Measurements from ENCODE around the gene ZNF610. TPM values are rescaled to one million over a fixed set of nuclear protein-coding genes. Genes with fewer than 3 reads are reported as not detected.

ZNF610 gene
- total RNA-seq, 1 donor from 2014 or later: 2.5 TPM

DNA sequence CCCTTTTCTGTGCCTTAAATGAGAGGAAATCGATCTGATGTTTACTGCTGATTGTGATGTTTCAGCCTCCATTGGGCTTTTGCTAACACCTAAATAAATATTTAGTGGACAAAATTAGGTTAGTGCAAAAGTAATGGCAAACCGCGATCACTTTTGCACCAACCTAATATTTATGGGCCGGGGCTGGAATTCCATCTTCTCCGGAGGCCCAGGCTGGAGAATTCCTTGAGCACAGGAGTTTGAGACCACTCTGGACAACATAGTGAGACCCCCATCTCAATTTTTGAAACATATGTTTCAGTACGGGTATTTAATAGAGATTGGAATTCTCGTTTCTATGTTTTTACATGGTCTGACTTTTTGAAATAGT is 34.3 kb downstream of the ZNF610 start:
- intact Hi-C loops (cut with DNase I): loop anchor here (2.0 kb wide), 1 partner anchor 26 kb away; the partner anchor contains the start of gene ZNF528
- no peak for ATAC-seq
- DNase-seq (ENCODE audit: missing footprints): no peak

DNA sequence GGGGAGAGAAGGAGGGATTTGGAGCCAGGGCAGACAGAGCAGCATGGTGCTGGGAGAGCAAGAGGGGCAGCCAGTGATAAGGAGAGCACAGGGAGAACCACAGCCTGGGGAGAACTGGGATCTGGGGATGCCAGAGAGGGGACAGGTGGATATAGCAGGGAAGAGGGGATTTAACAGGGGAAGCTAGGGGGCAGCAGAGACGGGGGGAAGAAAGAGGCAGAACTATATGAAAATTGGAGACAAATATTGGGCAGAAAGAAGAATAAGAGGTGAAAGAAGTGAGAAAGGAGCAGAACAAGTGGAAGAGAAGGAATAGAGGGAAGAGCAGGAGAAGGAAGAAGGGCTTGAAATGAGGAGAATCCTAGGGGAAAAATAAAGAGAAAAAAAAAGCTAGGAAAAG is 55.1 kb downstream of the ZNF610 start:
- ATAC-seq (no peak), DNase-seq (ENCODE audit: missing footprints) (no peak)
- intact Hi-C loops (cut with DNase I): no loop called here

DNA sequence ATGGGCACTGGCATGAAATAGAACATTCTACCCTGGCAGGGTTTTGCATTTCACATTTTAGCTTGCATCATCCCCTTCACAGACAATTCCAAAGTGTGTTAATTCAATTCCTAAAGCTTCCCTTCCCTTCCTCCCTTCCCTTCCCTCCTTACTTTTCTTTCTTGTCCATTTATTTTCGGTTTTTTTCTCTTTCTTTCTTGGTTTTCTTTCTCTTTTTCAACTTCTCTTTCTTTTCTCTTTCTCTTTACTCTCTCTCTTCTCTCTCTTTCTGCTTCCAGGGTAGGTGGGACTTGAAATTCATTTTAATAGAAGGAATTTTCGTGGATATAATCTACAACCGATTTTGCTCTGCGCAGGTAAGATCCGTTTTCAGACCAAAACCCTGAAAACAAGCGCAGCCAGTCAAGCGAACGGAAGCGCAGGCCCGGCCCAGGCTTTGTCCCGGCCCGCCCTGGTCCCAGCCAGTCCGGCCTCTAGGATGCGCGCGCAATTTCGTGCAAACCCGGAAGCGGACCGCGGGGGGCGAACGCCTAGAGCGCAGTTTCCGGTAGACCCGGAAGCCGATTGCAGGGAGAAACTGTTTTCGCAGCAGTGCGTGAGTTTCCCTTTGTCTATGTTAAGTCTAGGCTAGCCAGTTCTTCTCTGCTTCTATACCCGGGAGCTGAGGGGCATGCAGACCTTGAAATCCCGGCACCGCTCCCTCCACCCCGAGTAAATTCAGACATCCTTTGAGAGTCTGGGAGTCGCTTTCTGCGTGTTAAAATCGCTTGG is 61.5 kb downstream of the ZNF610 start, which contains the start of gene ZNF528:
Gene ZNF528, plus strand, starts transcription at position 540 of the 771 bp plus-strand sequence. CDS start 4,165 bp downstream, outside the sequence.
- ATAC-seq: peak; percentile 100
- intact Hi-C loops (cut with DNase I): loop anchor here (2.0 to 5.0 kb wide), 2 partner anchors 27 to 55 kb away; partner anchors contain the start of gene ZNF578
- peak; percentile 98 for DNase-seq (ENCODE audit: missing footprints)

DNA sequence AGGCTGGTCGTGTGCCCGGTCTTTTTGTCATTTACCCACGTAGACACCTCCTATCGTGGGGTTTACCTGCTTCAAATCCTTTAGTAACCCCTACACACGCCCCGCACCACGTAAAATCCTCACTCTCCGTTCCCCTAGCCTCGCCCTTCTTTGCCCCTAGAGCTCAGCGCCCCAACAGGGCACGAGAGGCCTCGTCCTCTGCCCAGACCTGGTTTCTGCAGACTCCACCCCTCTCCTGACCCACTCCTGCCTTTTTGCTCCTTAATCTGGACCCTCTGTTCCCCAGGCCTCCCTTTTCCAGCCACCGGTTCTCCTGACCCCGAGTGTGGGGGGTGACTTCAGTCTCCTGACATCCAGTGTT is 62.0 kb downstream of the ZNF610 start:
- intact Hi-C loops (cut with DNase I): loop anchor here (5.0 kb wide), 1 partner anchor 54 kb away; the partner anchor contains the start of gene ZNF578
- DNase-seq (ENCODE audit: missing footprints) (no peak), ATAC-seq (no peak)

DNA sequence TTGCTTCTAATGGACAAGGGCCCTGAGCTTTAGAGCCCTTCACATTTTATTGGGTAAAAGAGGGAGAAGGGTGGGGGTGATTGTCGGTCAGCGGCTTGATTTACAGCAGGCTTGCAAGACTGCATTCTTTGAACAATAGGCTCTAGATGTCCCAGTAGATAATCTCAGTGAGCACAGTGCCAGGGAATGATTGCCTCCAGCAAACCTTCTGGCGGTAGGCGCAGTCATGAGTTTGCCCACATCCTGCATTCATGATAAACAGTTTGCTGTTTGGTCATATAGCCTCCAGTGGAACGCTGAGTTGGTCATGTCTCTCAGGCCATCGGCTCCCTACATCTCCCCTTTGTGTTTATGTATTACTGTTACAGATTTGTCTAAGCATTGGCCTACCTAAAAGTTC is 74.2 kb downstream of the ZNF610 start:
- ATAC-seq: no peak
- intact Hi-C loops (cut with DNase I): no loop called here

DNA sequence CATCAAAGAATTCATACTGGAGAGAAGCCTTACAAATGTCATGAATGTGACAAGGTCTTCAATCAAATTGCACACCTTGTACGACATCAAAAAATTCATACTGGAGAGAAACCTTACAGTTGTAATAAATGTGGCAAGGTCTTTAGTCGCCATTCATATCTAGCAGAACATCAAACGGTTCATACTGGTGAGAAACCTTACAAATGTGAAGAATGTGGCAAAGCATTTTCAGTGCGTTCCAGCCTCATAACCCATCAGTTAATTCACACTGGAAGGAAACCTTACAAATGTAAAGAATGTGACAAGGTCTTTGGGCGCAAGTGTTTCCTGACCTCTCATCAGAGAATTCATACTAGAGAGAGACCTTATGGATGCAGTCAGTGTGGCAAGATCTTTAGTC is 79.7 kb downstream of the ZNF610 start:
- DNase-seq (ENCODE audit: missing footprints) (no peak), ATAC-seq (no peak)
- intact Hi-C loops (cut with DNase I): no loop called here

More for the DNA sequence above, 74.2 kb downstream of the ZNF610 start:
- no peak for DNase-seq (ENCODE audit: missing footprints)

Other genes with a start within 250 kb of the ZNF610 start
- 7.2 TPM for gene ZNF841, start 240.5 kb upstream of the ZNF610 start, total RNA-seq
- 5.2 TPM for gene ZNF616, start 196.3 kb upstream of the ZNF610 start, total RNA-seq
- 6.8 TPM for gene ZNF836, start 164.6 kb upstream of the ZNF610 start, total RNA-seq
- gene PPP2R1A, start 146.2 kb upstream of the ZNF610 start, total RNA-seq: 338 TPM
- gene ZNF766, start 66.7 kb upstream of the ZNF610 start, total RNA-seq: 9.7 TPM
- 18.5 TPM for gene ZNF480, start 39.1 kb upstream of the ZNF610 start, total RNA-seq
- gene ZNF880, start 33.7 kb downstream of the ZNF610 start, total RNA-seq: 18.2 TPM
- 12.6 TPM for gene ZNF528, start 61.6 kb downstream of the ZNF610 start, total RNA-seq
- 0.24 TPM for gene ZNF534, start 92.9 kb downstream of the ZNF610 start, total RNA-seq
- gene ZNF578, start 117.3 kb downstream of the ZNF610 start, total RNA-seq: 1.6 TPM
- gene ZNF808, start 191.4 kb downstream of the ZNF610 start, total RNA-seq: 30.9 TPM
- gene ZNF701, start 234.0 kb downstream of the ZNF610 start, total RNA-seq: 16.6 TPM

Measured in Right ventricle myocardium inferior (tissue), 1 donor.